Panc1 (cell line): ENCODE results near the gene SMAD9. TPM values are rescaled to one million over a fixed set of nuclear protein-coding genes. Genes with fewer than 3 reads are reported as not detected.
"Not testable (repeated sequence)": the region's sequence is repeated elsewhere in the genome, so short reads cannot be mapped to it uniquely, and the experiment has no call there.

Experiments
- ATAC-seq: fragments of 200-7000 bp; cut with Tn5 transposase; 2 replicates; pipeline ENCODE4 v1.9.1; 2020; ENCODE audit warnings: mild to moderate bottlenecking, moderate library complexity
- BruUV-seq: library from RNA; stranded (reverse); fragments of 400-500 nt; replicated peaks from 2 replicates; lab custom pipeline; 2021; lab: Mats Ljungman, UMichigan
- CTCF ChIA-PET: fragments of 300-600 bp; sonication (Branson Sonifier 250); formaldehyde crosslinking; loops from one replicate; lab custom pipeline; 2022; ENCODE audit warnings: antibody characterized with exemption; lab: Charles Lee
- POLR2A ChIA-PET: fragments of 300-600 bp; sonication (Branson Sonifier 250); formaldehyde crosslinking; loops from one replicate; lab custom pipeline; 2022; ENCODE audit warnings: antibody characterized with exemption; lab: Charles Lee
- DNase-seq: peaks from one replicate; pipeline ENCODE4 v3.0.0-alpha.2; 2010; ENCODE audit warnings: low read depth, low spot score
- H3K27ac ChIP-seq: 2 replicates; pipeline ENCODE4 v1.5.1; 2011; ENCODE audit warnings: mild to moderate bottlenecking, low read length, inconsistent platforms
- H3K27me3 ChIP-seq: fragments of 200-500 bp; sonication (Bioruptor generic); 2 replicates; pipeline ENCODE4 v1.6.0; 2014; ENCODE audit warnings: low read length, inconsistent platforms; ENCODE audit not compliant: control insufficient read depth, insufficient read depth
- H3K36me3 ChIP-seq: fragments of 200-500 bp; sonication (Bioruptor generic); 2 replicates; pipeline ENCODE4 v1.5.1; 2014; ENCODE audit warnings: inconsistent platforms, mild to moderate bottlenecking, low read length, moderate library complexity; ENCODE audit not compliant: control insufficient read depth, insufficient read depth
- H3K4me1 ChIP-seq: 2 replicates; pipeline ENCODE4 v1.5.1; 2011; ENCODE audit warnings: inconsistent platforms, mild to moderate bottlenecking, low read length, moderate library complexity; ENCODE audit not compliant: control insufficient read depth, insufficient read depth
- H3K4me3 ChIP-seq, 2 experiments: 2 replicates each; pipeline ENCODE4 v1.5.1; 2011 to 2012; ENCODE audit warnings: low read depth in 2 of 2, low read length in 2 of 2, mild to moderate bottlenecking in 2 of 2, inconsistent platforms in 1 of 2, moderate library complexity in 1 of 2
- H3K9me3 ChIP-seq: fragments of 200-500 bp; sonication (Bioruptor generic); 2 replicates; pipeline ENCODE4 v1.5.1; 2014; ENCODE audit warnings: low read depth, mild to moderate bottlenecking, inconsistent platforms, low read length, moderate library complexity; ENCODE audit not compliant: control insufficient read depth, insufficient read depth
- CTCF ChIP-seq: fragments of 450-650 bp; IDR thresholded peaks from 2 replicates; pipeline ENCODE4 v1.5.1; 2017; ENCODE audit warnings: mild to moderate bottlenecking
- POLR2AphosphoS5 ChIP-seq: IDR thresholded peaks from 2 replicates; pipeline ENCODE4 v1.6.1; 2012; ENCODE audit warnings: mild to moderate bottlenecking, low read depth, low read length, moderate library complexity
- REST ChIP-seq, 2 experiments: IDR thresholded peaks; 2 replicates each; pipeline ENCODE4 v1.6.1; 2011 to 2012; ENCODE audit warnings: low read depth in 2 of 2, control low read depth in 1 of 2, low read length in 1 of 2, mild to moderate bottlenecking in 1 of 2, moderate library complexity in 1 of 2; ENCODE audit not compliant: insufficient read depth in 1 of 2
- SIN3A ChIP-seq: IDR thresholded peaks from 2 replicates; pipeline ENCODE4 v1.6.1; 2012; ENCODE audit warnings: low read depth, mild to moderate bottlenecking, low read length, moderate library complexity, borderline replicate concordance; ENCODE audit not compliant: insufficient read depth
- TCF7L2 ChIP-seq: IDR thresholded peaks from 2 replicates; pipeline ENCODE4 v1.6.1; 2011; ENCODE audit warnings: mild to moderate bottlenecking, low read depth, low read length, inconsistent platforms
- in situ Hi-C: cut with HindIII; loops from 2 replicates; pipeline ENCODE4 v1.10.0; 2016; ENCODE audit warnings: low sequenced_read_pairs, low pct_unique_long_range_greater_than_20kb
- intact Hi-C: fragments of 100-400 bp; cut with micrococcal nuclease; formaldehyde crosslinking; loops from one replicate; pipeline ENCODE4 v1.10.0; 2022; ENCODE audit not compliant: unreplicated experiment
- total RNA-seq: library from RNA; stranded (reverse); gene quantifications from one replicate; pipeline ENCODE4 v1.2.1, GENCODE V29; 2021; ENCODE audit not compliant: unreplicated experiment

The SMAD9 gene
- total RNA-seq, 1 experiment from 2014 or later, result 2.4 TPM

GRCh38 chr13:36883824-36884223 lies 36.2 kb downstream of the SMAD9 start:
- H3K4me1 ChIP-seq, result peaks cover 4% of the 10 kb centered on the region
- H3K36me3 ChIP-seq, result no peaks in the 10 kb centered on the region
- BruUV-seq, result no TSS peak
- DNase-seq (no peak), ATAC-seq (peak; percentile 38; the same call in 1 of the 2 replicates)
- intact Hi-C loops, result no loop called here
- TF ChIP-seq SIN3A, result no peak
- no peak for TF ChIP-seq POLR2AphosphoS5
- TF ChIP-seq REST (IDR thresholded peaks at IDR 0.05; ENCODE audit: insufficient read depth in 1 of 2, low read depth in 2 of 2, low read length in 1 of 2), result no peak
- no peak overlapping the region; the same call in 1 of the 2 replicates for H3K27ac ChIP-seq
- no peaks in the 10 kb centered on the region for H3K27me3 ChIP-seq
- POLR2A ChIA-PET, result no interaction called here
- H3K9me3 ChIP-seq, result no peaks in the 10 kb centered on the region
- H3K4me3 ChIP-seq, result no peak overlapping the region
- in situ Hi-C loops, result no loop called here
- CTCF ChIA-PET, result no interaction called here

GRCh38 chr13:36883392-36883791 lies 36.6 kb downstream of the SMAD9 start:
- intact Hi-C loops, in situ Hi-C loops, H3K36me3 ChIP-seq, H3K4me1 ChIP-seq, H3K27me3 ChIP-seq, CTCF ChIA-PET, H3K4me3 ChIP-seq, POLR2A ChIA-PET, H3K9me3 ChIP-seq, DNase-seq, BruUV-seq: not testable (repeated sequence)
- peak overlapping the region; percentile 51 for H3K27ac ChIP-seq
- ATAC-seq, result peak; percentile 63

- DNase-seq (no peak), ATAC-seq (peak; percentile 71; the same call in 1 of the 2 replicates)
- TF ChIP-seq CTCF (no peak), SIN3A (no peak), REST (IDR thresholded peaks at IDR 0.05; ENCODE audit: insufficient read depth in 1 of 2, low read depth in 2 of 2, low read length in 1 of 2) (no peak), POLR2AphosphoS5 (no peak), TCF7L2 (no peak)
- ChIA-PET POLR2A (no interaction called here), CTCF (no interaction called here)
- H3K36me3 ChIP-seq, result no peaks in the 10 kb centered on the region
- BruUV-seq, result no TSS peak
- in situ Hi-C loops, result no loop called here
- peaks cover 4% of the 10 kb centered on the region for H3K4me1 ChIP-seq
- no peaks in the 10 kb centered on the region for H3K9me3 ChIP-seq
- H3K4me3 ChIP-seq, result no peak overlapping the region
- H3K27ac ChIP-seq, result peak overlapping the region; percentile 51
- no peaks in the 10 kb centered on the region for H3K27me3 ChIP-seq
- intact Hi-C loops, result no loop called here
Measured at GRCh38 chr13:36882829-36883390, 37.1 kb downstream of the SMAD9 start.
